PFSK-1 (cell line): ENCODE measurements around the gene MAU2.

Experiments used
- FOXP2 ChIP-seq: optimal IDR thresholded peaks from 2 replicates; pipeline ENCODE3; 2011; ENCODE audit warnings: borderline replicate concordance, control low read depth, inconsistent platforms; ENCODE audit not compliant: insufficient read depth; ENCODE audit errors: extremely low read length, extremely low read depth
- POLR2AphosphoS5 ChIP-seq: IDR thresholded peaks from 2 replicates; pipeline ENCODE4 v1.6.1; 2012; ENCODE audit warnings: low read depth, mild to moderate bottlenecking, control low read depth, low read length, moderate library complexity
- TAF1 ChIP-seq: IDR thresholded peaks from 2 replicates; pipeline ENCODE4 v1.6.1; 2012; ENCODE audit warnings: low read length, control low read depth, borderline replicate concordance; ENCODE audit not compliant: insufficient read depth
- TF ChIP-seq, protein P1 (sequence below), 2 experiments: IDR thresholded peaks; 2 replicates each; pipeline versions ENCODE4 v1.6.1 to v1.8.0; 2011 to 2012; ENCODE audit warnings: low read depth in 2 of 2, low read length in 2 of 2, control low read depth in 1 of 2, inconsistent platforms in 1 of 2, mild to moderate bottlenecking in 1 of 2, moderate library complexity in 1 of 2; ENCODE audit not compliant: insufficient read depth in 1 of 2

DNA sequence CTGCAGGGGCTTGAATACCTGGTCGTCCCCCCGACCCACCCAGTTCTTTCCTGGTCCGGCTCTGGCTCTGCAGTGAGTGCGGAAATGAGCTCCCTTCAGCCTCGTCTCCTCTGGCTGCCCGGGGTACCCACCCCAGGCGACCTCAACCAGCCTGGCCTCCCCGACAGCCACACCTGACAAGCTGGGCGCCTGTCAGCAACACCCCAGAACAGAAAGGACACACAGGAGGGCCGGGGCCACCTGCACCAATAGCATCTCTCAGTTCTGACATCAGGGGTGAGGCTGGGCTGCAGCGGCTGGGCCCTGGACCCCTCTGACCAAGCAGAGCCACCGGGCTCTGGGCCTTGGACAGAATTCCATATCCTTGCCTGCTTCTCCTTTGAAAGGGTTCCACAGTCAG is 20.0 kb upstream of the MAU2 start:
- TF ChIP-seq POLR2AphosphoS5 = no peak
- no peak for TF ChIP-seq TAF1
- TF ChIP-seq, protein P1, sequence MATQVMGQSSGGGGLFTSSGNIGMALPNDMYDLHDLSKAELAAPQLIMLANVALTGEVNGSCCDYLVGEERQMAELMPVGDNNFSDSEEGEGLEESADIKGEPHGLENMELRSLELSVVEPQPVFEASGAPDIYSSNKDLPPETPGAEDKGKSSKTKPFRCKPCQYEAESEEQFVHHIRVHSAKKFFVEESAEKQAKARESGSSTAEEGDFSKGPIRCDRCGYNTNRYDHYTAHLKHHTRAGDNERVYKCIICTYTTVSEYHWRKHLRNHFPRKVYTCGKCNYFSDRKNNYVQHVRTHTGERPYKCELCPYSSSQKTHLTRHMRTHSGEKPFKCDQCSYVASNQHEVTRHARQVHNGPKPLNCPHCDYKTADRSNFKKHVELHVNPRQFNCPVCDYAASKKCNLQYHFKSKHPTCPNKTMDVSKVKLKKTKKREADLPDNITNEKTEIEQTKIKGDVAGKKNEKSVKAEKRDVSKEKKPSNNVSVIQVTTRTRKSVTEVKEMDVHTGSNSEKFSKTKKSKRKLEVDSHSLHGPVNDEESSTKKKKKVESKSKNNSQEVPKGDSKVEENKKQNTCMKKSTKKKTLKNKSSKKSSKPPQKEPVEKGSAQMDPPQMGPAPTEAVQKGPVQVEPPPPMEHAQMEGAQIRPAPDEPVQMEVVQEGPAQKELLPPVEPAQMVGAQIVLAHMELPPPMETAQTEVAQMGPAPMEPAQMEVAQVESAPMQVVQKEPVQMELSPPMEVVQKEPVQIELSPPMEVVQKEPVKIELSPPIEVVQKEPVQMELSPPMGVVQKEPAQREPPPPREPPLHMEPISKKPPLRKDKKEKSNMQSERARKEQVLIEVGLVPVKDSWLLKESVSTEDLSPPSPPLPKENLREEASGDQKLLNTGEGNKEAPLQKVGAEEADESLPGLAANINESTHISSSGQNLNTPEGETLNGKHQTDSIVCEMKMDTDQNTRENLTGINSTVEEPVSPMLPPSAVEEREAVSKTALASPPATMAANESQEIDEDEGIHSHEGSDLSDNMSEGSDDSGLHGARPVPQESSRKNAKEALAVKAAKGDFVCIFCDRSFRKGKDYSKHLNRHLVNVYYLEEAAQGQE (IDR thresholded peaks at IDR 0.05; ENCODE audit: insufficient read depth in 1 of 2, low read depth in 2 of 2, low read length in 2 of 2) = no peak
- TF ChIP-seq FOXP2 = no peak
